GM18519 (cell line): Measurements from ENCODE around the gene MMP19.
"Not testable (repeated sequence)": the region's sequence is repeated elsewhere in the genome, so short reads cannot be mapped to it uniquely, and the experiment has no call there.

Source experiments
- ATAC-seq: cut with Tn5 transposase; IDR thresholded peaks from one replicate; pipeline ENCODE4 v1.9.1; 2021; ENCODE audit warnings: mild to moderate bottlenecking, moderate library complexity; ENCODE audit not compliant: unreplicated experiment, low FRiP score

Gene MMP19, protein sequence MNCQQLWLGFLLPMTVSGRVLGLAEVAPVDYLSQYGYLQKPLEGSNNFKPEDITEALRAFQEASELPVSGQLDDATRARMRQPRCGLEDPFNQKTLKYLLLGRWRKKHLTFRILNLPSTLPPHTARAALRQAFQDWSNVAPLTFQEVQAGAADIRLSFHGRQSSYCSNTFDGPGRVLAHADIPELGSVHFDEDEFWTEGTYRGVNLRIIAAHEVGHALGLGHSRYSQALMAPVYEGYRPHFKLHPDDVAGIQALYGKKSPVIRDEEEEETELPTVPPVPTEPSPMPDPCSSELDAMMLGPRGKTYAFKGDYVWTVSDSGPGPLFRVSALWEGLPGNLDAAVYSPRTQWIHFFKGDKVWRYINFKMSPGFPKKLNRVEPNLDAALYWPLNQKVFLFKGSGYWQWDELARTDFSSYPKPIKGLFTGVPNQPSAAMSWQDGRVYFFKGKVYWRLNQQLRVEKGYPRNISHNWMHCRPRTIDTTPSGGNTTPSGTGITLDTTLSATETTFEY

DNA sequence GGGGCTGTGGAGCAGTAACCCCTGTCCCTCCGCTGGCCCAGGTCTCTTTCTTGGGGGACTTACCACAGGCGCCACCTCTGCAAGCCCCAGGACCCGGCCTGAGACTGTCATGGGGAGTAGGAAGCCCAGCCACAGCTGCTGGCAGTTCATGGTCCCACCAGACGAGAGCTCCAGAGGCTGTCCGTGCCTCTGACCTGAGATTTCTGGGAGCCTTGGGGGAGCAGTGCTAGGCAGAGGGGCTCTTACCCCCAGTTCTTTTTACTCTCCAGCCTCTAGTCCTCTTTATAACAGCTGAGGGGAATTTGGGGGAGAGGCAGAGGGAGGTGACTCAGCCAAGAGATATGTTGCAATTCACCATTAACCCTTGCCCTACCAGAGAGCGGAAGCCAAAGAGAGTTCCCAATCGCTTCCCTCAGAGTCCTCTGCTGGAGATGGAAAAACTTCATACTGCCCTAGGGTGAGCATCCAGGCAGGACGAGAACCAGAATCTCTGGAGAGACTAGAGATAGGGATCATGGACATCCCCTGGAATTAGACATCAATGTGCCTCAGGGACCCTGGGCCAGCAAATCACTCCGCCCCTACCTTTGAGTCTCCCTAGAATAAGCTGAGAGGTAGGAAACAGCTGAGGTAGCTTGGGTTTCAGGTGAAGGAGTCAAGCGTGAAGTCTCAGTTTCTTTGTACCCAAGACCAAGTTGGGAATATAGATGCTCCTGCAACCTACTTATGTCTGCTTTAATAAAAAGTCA is at the start of gene MMP19:
MMP19 (minus strand) TSS at position 256 of the 749 bp plus-strand sequence; CDS start at position 150, 106 bp downstream.
- no peak for ATAC-seq

DNA sequence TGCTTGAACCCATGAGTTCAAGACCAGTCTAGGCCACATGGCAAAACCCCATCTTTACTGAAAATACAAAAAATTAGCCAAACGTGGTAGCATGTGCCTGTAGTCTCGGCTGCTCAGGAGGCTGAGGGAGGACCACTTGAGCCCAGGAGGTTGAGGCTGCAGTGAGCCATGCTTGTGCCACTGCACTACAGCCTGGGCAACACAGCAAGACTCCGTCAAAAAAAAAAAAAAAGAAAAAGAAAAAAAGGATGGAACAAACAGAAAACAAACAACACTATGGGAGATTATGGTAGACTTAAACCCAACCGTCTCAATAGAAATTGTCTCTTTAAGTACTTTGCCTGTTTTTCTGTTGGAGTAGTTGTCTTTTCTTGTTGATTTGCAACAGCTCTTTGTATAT is 48.6 kb upstream of the MMP19 start:
- no peak for ATAC-seq

DNA sequence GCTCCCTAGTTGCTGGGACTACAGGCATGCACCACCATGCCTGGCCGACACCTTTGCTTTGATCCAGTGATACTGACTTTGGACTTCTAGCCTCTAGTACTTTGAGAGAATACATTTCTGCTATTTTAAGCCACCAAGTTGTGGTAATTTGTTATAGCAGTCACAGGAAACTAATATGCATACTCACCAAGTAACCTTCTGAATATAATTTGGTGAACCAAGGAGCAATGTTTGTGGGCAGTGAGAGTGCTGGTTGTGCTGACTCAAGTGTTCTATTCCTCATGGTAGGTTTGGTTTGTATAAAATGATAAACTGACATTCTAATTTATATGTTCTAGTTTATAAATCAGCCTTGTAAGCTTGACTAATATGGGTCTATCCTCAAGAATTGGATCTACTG is 42.4 kb upstream of the MMP19 start:
- ATAC-seq: no peak

DNA sequence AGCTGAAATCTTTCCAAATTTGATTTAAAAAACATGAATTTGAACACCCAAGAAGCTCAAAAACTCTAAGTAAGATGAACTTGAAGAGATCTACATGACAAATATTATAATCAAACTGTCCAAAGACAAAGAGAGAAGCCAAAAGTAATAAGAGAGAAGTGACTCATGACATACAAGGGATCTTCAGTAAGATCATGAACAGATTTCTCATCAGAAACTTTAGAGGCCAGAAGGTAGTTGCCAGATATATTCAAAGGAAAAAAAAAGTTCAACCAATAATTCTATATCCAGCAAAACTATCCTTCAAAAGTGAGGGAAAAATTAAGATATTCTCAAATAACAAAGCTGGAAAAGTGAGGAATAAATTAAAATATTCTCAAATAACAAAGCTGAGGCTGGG is 35.1 kb upstream of the MMP19 start:
- ATAC-seq: no peak

DNA sequence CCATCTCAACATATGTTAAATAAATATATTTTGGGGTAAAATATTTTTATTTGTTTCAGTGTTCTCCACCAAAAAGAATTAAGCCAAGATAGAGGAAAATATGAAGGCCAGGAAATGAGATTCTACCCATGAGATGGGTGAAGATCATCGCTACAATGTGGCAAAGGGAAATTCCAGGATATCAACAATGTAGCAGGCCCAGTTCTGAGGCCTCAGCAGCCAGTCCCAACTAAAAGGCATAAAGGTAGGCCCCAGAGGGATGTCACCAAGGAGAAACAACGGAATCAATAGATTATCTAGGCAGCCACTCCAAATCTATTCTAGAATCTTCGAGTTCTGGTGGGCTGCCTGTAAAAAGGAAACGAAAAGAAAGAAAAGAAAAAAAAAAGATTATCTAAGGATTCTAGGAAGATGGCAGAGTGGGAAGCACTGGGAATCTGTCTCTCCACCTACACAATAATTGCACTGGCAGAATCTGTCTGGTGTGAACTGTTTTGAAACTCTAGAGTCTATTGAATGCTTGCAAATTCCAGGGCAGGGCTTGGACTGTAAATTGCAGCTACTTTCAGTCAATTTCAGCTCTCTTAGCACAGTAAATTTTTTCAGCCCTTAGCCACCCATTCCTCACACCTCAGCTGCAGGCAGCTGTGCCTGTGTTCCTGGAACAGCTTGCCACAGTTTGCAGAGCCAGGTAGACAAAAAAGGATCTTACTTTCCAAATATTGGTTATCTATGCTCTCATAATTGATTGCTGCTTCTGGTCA is 33.1 kb upstream of the MMP19 start:
- no peak for ATAC-seq

DNA sequence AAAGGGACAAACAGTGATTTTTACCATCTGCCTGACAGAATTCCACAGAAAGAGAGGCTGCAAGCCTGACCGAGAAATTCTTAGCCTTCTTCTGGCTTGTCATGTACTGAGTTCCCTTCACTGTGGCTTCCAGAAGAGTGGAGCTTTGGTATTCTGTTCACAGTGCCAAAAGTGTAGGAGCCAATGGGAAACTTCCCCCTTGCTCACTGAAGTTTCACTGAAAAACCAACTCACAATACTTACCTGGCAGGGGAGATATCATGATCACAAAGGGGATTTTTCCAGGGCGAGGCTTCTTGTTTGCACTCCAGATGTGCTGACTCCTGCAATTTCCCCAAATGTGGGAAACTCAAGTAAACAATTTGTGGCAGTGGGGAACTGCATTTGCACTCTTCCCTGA is 31.7 kb upstream of the MMP19 start:
- ATAC-seq: no peak

DNA sequence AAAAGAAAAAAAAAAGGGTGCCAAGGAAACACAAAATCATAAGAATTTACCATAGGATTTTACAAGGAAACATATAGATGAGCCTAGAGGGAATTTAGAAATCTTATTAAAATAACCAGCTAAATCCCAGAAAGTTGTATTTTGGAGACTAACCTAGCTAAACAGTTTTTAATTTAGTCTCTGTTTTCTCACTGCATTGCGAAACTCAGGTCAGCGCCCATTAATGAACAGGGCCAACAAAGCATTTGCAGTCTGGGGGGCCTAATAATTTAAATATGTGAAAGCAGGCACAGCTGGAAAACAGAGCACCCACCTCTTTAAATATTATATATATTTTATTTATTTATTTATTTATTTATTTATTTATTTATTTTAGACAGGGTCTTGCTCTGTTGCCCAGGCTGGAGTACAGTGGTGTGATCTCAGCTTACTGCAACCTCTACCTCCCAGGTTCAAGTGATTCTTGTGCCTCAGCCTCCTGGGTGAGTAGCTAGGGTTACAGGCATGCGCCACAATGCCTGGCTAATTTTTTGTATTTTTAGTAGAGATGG is 23.8 kb upstream of the MMP19 start:
- ATAC-seq: not testable (repeated sequence)

DNA sequence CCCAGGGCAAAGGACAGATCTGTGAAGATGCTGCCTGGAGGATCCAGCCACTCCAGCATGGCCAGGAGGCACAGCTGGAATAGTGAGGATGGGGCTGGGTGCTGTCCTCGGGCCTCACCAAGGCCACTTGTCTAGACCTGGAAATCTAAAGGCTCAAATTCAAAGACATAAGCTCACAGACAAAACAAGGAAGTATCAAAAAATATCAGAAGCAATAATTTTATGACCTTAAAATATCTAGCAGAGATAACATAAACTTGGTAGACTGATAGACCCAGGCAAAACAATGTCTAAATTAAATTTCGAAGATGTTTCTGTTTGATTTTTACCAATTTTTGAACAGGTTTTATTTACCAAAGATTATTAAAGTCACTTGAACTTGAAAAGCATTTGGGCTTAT is 22.6 kb upstream of the MMP19 start:
- ATAC-seq: no peak

DNA sequence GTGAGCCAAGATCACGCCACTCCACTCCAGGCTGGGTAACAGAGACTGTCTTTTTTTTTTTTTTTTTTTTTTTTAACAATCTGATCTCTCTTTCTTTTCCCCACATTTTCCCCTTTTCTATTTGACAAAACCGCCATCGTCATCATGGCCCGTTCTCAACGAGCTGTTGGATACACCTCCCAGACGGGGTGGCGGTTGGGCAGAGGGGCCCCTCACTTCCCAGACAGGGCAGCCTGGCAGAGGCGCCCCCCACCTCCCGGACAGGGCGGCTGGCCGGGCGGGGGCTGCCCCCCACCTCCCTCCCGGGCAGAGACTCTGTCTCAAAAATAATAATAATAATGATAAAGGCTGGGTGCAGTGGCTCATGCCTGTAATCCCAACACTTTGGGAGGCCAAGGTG is 20.2 kb upstream of the MMP19 start:
- not testable (repeated sequence) for ATAC-seq

DNA sequence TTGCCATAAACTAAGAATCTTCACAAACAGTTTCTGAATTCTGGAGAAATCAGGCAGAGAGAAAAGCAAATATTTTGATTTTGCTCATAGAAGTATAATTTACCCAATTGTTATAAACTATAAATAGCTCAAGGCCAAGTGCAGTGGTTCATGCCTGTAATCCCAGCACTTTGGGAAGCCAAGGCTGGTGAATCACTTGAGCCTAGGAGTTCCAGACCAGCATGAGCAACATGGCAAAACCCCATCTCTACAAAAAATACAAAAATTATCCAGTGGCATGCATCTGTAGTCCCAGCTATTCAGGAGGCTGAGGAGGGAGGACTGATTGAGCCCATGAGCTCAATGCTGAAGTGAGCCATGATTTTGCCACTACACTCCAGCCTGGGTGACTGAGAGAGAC is 19.6 kb upstream of the MMP19 start:
- ATAC-seq: no peak

DNA sequence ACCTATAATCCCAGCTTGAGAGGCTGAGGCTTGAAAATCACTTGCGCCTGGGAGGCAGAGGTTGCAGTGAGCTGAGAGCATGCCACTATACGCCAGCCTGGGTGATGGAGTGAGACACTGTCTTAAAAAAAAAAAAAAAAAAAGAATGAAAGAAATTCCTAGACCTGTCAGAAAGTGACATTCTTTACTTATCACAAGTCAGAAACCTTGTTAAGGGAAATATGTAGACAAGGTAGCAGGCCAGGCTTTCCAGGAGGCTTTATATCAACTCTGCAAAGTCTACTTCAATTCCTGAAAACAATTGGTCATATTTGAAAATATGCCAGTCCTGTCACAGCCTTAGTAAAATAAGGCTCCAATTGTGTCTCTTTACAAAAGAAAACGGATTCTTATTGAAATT is 19.1 kb upstream of the MMP19 start:
- ATAC-seq: no peak

DNA sequence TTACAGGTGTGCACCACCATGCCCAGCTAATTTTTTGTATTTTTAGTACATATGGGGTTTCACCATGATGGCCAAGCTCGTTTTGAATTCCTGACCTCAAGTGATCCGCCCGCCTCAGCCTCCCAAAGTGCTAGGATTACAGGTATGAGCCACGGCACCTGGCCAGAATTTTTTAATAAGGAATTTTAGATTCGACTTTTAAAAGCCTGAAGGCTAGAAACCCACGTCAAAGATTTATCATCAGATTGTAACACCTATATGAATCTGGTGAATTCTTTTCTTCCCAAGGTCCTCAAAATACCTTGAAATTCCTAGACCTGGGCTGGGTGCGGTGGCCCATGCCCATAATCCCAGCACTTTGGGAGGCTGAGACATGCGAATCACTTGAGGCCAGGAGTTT is 18.7 kb upstream of the MMP19 start:
- no peak for ATAC-seq

DNA sequence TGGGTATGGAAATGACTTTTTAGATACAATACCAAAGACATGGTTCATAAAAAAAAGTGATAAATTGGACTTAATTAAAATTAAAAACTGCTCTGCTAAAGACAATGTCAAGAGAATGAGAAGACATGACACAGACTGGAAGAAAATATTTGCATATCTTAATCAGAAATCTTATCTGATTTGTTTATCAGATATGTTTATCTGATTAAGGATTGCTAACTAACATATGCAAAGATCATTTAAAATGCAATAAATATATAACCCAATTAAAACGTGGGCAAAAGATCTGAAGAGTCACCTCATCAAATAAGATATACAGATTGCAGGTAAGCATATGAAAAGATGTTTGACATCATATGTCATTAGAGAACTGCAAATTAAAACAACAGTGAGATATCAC is 10.0 kb upstream of the MMP19 start:
- ATAC-seq: no peak

DNA sequence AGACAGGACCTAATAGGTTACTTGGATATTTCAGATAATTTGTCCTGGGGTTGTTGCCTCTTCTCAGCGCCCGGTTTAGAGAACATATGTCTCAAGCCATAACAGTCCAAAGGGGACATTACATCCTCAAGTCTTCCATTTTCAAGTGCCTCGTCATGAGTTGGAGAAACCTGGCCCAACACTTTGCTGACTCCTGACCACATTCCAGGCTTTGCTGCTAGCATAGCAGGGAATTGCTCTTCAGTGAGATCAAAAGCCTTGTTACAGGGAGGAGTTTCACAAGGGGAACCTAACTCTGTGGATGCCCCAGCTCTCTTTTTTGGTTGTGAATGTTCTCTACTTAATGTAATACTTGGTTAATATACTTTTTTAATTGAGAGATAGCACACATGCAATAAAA is 8.2 kb upstream of the MMP19 start:
- ATAC-seq: no peak

DNA sequence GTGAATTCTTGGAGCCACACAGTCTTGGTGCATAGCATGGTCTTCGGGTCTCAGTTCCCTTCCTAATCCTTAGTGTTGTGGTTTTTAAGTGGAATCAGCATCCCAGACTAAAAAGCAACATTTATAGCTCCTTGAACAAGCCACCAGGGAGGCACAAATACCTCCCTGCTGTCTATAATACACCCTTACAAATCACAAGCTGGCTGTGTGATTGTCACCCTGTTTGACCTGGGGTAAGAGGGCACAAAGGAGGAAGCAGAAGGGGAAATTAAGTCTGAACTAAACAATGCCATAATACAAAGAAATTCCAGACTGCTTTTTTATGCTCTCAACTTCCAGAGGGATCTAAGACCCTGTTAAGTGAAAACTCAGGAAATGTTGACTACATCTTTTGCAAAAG is 7.7 kb upstream of the MMP19 start:
- no peak for ATAC-seq

DNA sequence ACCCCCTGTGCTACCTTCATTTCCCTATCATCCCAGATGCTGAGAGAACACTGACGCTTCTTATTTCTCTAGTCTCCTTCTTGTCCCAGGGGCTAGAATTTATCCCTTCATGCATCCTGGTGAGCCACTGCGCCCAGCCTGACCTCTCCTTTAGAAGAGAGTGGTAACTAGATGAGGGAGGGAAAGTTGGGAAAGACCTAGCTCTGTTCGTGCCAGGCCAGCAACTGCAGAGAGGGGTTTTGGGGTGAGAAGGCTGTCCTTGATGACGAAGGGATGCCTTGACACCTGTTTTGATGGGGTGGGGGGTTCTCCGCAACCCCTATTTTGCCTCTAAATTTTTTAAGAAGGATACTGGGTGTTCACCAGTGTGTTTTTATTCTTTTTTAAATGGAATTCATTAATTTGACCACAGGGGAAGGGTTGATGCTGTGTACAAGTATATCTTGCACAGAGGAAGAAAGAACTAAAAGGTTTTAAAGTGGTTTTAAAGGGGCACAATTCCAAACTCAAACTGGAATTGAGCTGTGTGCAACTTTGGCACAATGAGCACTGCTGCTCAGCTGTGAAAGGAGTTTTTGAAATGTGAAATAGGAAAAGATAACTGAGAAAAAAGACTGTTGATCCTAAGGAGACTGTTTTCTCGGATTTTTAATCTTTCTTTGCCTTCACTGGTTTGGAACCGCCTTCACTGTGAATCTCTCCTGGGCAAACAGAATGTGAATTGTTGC is 7.0 kb upstream of the MMP19 start:
- no peak for ATAC-seq

DNA sequence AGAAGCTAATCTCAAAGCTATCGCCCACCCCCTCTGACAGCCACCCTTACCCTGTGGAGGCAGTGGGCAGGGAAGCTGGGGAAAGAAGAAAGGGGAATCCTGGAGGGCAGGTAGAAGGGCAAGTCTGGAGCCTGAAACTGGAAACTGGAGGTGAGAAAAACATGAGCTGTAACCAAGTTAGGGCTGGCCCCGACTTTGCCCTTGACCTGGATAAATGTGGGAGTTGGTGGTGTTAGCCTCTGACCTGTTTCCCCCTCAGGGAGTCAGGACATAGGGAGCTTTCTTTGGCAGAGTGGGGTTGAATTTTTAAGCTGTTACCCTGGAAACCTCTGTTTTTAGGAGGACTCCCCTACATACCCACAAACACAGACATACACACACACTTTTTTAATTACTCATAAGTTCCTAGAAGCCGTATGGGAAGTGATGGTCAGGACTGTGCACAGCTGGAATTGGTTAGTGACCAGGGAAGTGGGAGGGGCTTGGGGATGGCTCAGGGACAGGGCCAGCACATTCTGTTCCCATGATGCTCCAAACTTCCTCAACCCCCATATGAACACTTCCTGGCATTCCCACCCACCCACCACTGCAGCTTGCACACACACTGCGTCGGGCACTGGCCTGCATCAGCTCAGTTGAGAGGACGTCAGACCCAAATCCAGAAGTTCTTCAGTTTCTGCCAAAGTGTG is 5.0 kb upstream of the MMP19 start:
- ATAC-seq: no peak

DNA sequence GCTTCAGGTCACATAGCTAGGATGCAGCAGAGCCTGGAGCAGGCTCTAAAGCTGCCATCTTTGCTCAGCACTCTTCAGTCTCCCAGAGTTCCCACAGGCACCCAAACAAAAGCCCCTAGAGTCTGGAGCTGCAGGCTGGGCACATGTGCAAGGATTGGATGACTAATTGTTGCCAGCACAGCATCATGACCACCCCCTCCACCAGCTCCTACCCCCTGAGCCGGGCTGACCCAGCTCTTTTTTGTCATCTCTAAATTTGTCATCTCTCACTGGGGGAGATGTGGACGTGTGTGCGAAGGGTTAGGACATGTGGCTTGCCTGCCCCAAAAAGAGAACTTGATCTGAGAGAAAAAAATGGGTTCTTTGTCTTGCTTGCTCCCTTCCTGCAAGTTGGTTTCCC is 4.3 kb upstream of the MMP19 start:
- no peak for ATAC-seq

DNA sequence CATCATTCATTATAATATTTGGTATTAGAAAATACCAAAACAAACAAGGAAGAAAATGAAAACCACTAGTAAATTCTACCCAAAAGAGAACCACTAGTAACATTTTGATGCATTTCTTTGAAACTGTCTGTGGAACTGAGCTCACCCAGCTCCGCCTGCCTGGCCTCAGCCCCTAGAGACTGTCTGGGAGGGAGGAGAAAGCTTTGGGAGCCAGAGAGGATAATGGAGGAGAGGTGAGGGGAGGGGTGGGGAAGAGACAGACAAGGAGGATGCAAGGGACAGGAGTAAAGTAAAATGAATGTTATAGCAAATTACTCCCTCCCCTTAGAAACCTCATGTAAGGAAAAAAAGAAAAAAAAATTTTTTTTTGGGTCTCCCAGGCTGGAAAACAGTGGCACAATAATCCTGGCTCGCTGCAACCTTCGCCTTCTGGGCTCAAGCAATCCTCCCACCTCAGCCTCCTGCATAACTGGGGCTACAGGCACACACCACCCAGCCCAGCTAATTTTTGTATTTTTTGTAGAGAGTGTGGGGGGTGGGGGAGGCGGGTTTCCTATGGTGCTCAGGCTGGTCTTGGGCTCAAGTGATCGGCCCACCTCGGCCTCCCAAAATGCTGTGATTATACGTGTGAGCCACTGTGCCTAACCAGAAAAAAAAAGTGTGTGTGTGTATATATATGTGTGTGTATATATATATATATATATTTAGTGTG is 3.2 kb upstream of the MMP19 start:
- no peak for ATAC-seq
